Measurements from ENCODE around the gene DHRS4.

- TF ChIP-seq, protein P1, sequence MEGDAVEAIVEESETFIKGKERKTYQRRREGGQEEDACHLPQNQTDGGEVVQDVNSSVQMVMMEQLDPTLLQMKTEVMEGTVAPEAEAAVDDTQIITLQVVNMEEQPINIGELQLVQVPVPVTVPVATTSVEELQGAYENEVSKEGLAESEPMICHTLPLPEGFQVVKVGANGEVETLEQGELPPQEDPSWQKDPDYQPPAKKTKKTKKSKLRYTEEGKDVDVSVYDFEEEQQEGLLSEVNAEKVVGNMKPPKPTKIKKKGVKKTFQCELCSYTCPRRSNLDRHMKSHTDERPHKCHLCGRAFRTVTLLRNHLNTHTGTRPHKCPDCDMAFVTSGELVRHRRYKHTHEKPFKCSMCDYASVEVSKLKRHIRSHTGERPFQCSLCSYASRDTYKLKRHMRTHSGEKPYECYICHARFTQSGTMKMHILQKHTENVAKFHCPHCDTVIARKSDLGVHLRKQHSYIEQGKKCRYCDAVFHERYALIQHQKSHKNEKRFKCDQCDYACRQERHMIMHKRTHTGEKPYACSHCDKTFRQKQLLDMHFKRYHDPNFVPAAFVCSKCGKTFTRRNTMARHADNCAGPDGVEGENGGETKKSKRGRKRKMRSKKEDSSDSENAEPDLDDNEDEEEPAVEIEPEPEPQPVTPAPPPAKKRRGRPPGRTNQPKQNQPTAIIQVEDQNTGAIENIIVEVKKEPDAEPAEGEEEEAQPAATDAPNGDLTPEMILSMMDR (IDR thresholded peaks at IDR 0.05) = no peak
- TF ChIP-seq POLR2A (IDR thresholded peaks at IDR 0.05) = no peak
- TF ChIP-seq POLR2AphosphoS5 (IDR thresholded peaks at IDR 0.05) = no peak
These were observed 20.9 kb upstream of the DHRS4 start for GRCh38 chr14:23932639-23933038.

Measured in suprapubic skin (tissue), 4 donors.